ENCODE results near the gene EPHX1.

The EPHX1 gene

GRCh38 chr1:225842074-225842473, 32.1 kb downstream of the EPHX1 start:
- no peak overlapping the region for H3K4me3 ChIP-seq (ENCODE audit: low read depth, low read length)
- TF ChIP-seq CTCF (IDR thresholded peaks at IDR 0.05; ENCODE audit: low read depth, low read length) = no peak

GRCh38 chr1:225842788-225843425, 33.0 kb downstream of the EPHX1 start:
- H3K4me3 ChIP-seq (ENCODE audit: low read depth, low read length) = no peak overlapping the region
- TF ChIP-seq CTCF (IDR thresholded peaks at IDR 0.05; ENCODE audit: low read depth, low read length) = no peak

DNA sequence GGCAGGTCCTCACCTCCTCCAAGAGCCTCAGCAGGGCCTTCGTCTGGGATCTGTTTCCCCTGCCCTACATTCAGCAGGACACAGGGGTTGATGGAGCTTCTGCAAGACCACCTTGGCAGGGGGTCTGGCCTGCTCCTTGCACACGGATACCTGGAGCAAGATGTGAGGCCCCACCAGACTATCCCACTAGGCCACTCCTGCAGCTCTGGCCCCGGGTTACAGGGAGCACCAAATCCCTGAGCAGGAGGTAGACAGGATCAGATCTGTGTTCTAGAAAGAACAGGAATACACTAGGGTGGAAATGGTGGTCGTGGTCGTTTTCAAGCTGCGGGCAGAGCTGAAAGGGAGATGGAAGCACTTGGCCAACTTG, 33.5 kb downstream of the EPHX1 start:
- no peak for TF ChIP-seq CTCF (IDR thresholded peaks at IDR 0.05; ENCODE audit: low read depth, low read length)
- no peak overlapping the region for H3K4me3 ChIP-seq (ENCODE audit: low read depth, low read length)

- H3K4me3 ChIP-seq (ENCODE audit: low read depth, low read length) = no peak overlapping the region
- no peak for TF ChIP-seq CTCF (IDR thresholded peaks at IDR 0.05; ENCODE audit: low read depth, low read length)
Measured at GRCh38 chr1:225844236-225845061, 34.5 kb downstream of the EPHX1 start.

GRCh38 chr1:225845097-225845496, 35.2 kb downstream of the EPHX1 start:
- no peak for TF ChIP-seq CTCF (IDR thresholded peaks at IDR 0.05; ENCODE audit: low read depth, low read length)
- no peak overlapping the region for H3K4me3 ChIP-seq (ENCODE audit: low read depth, low read length)

- peak; percentile 80 for TF ChIP-seq CTCF (IDR thresholded peaks at IDR 0.05; ENCODE audit: low read depth, low read length)
Measured at GRCh38 chr1:225845571-225846259, 35.8 kb downstream of the EPHX1 start.

More at GRCh38 chr1:225845571-225846259, 35.8 kb downstream of the EPHX1 start:
- no peak overlapping the region for H3K4me3 ChIP-seq (ENCODE audit: low read depth, low read length)
